Dedifferentiated amniotic fluid mesenchymal stem cell (primary cell): ENCODE results near the gene QRFPR.
"Not testable (repeated sequence)": the region's sequence is repeated elsewhere in the genome, so short reads cannot be mapped to it uniquely, and the experiment has no call there.

ENCODE experiments used
- DNase-seq: peaks from one replicate; pipeline ENCODE4 v3.0.0-alpha.2; 2016; ENCODE audit errors: extremely low spot score

The QRFPR gene

GRCh38 chr4:121339824-121340223, 41.0 kb downstream of the QRFPR start:
- no peak for DNase-seq

- DNase-seq: no peak
Measured at GRCh38 chr4:121339307-121339706, 41.5 kb downstream of the QRFPR start.

- DNase-seq: no peak
Measured at GRCh38 chr4:121338518-121338917, 42.3 kb downstream of the QRFPR start.

GRCh38 chr4:121336706-121337105, 44.1 kb downstream of the QRFPR start:
- DNase-seq: no peak

- no peak for DNase-seq
Measured at GRCh38 chr4:121330180-121330665, 50.6 kb downstream of the QRFPR start.

GRCh38 chr4:121326597-121326996, 54.2 kb downstream of the QRFPR start:
- DNase-seq: no peak

- DNase-seq: no peak
Measured at GRCh38 chr4:121324331-121324730, 56.5 kb downstream of the QRFPR start.

GRCh38 chr4:121321466-121321865, 59.4 kb downstream of the QRFPR start:
- no peak for DNase-seq

- DNase-seq: no peak
Measured at GRCh38 chr4:121316091-121316490, 64.7 kb downstream of the QRFPR start.

GRCh38 chr4:121313430-121313829, 67.4 kb downstream of the QRFPR start:
- DNase-seq: not testable (repeated sequence)

- DNase-seq: no peak
Measured at GRCh38 chr4:121308828-121309227, 72.0 kb downstream of the QRFPR start.

- no peak for DNase-seq
Measured at GRCh38 chr4:121308328-121308663, 72.5 kb downstream of the QRFPR start.

- DNase-seq: peak; percentile 46
Measured at GRCh38 chr4:121307445-121308327, 73.1 kb downstream of the QRFPR start.

GRCh38 chr4:121306931-121307330, 73.9 kb downstream of the QRFPR start:
- no peak for DNase-seq

GRCh38 chr4:121304893-121305292, 75.9 kb downstream of the QRFPR start:
- DNase-seq: no peak

- no peak for DNase-seq
Measured at GRCh38 chr4:121299367-121299766, 81.5 kb downstream of the QRFPR start.

- no peak for DNase-seq
Measured at GRCh38 chr4:121283319-121283718, 97.5 kb downstream of the QRFPR start.

GRCh38 chr4:121280425-121280824, 100.4 kb downstream of the QRFPR start:
- DNase-seq: no peak

GRCh38 chr4:121278811-121279368, 101.9 kb downstream of the QRFPR start:
- peak; percentile 47 for DNase-seq
